ENCODE data around the gene CCDC88B.
A peak's percentile ranks its signal among the peaks of the same experiment; 100 is the strongest.

The CCDC88B gene

DNA sequence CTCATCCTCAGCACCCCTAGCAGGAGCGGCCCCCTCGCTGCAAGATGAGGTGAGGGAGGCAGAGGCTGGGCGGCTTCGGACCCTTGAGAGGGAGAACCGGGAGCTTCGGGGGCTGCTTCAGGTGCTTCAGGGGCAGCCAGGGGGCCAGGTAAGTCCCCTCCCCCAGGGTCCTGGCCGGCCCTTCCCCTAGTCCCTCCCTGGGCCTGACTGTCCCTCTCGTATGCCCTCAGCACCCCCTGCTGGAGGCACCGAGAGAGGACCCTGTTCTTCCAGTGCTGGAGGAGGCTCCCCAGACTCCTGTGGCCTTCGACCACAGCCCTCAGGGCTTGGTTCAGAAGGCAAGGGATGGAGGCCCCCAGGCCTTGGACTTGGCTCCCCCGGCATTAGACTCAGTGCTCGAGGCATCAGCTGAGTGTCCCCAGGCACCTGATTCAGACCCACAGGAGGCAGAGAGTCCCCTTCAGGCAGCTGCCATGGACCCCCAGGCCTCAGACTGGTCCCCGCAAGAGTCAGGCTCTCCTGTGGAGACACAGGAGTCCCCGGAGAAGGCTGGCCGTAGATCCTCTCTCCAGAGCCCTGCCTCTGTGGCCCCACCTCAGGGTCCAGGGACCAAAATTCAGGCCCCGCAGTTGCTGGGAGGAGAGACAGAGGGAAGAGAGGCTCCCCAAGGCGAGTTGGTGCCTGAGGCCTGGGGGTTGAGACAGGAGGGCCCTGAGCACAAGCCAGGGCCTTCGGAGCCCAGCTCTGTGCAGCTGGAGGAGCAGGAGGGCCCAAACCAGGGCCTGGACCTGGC lies 4.0 kb downstream of the CCDC88B start:
- no peak for DNase-seq

DNA sequence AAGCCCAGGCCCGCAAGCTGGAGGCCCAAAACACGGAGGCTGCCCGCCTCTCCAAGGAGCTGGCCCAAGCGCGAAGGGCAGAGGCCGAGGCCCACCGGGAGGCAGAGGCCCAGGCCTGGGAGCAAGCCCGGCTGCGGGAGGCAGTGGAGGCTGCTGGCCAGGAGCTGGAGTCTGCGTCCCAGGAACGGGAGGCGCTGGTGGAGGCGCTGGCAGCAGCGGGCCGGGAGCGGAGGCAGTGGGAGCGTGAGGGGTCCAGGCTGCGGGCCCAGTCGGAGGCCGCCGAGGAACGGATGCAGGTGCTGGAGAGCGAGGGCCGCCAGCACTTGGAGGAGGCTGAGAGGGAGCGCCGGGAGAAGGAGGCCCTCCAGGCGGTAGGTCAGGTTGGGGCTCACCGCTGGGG lies 4.8 kb downstream of the CCDC88B start:
- no peak for DNase-seq

- DNase-seq: no peak
These were observed 7.3 kb downstream of the CCDC88B start for GRCh38 chr11:64347193-64347867.

DNA sequence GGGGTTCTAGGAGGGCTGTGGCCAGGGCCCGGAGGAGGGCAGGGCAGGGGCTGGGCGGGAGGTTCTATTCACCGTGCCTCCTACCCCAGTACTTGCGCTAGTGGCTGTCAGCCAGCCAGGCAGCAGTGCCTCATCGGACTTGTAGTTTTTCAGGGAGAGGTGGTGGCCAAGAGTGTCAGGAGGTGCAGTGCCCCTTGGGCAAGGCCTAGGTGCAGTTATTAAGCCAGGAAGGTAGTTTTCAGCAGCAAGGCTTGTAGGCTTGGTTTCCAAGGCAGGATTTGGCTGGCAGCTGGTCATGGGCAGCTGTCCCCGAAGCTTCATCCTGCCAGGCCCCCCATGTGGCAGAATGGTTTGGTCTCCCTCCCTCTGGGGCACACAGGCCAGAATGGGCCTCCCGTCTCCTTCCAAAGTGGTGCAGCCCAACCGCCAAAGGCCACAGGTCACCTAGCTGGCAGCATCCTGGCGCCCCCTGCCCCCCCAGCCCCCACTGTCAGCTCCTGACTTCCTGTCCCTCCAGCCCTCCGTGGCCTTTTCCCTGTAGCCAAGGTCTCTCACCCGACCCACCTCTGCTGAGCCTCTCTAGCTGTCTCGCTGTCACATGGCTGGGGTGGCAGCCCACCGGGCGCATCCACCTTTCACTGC lies 8.5 kb downstream of the CCDC88B start:
- DNase-seq: no peak

GRCh38 chr11:64349025-64349387 lies 9.0 kb downstream of the CCDC88B start:
- DNase-seq: no peak

DNA sequence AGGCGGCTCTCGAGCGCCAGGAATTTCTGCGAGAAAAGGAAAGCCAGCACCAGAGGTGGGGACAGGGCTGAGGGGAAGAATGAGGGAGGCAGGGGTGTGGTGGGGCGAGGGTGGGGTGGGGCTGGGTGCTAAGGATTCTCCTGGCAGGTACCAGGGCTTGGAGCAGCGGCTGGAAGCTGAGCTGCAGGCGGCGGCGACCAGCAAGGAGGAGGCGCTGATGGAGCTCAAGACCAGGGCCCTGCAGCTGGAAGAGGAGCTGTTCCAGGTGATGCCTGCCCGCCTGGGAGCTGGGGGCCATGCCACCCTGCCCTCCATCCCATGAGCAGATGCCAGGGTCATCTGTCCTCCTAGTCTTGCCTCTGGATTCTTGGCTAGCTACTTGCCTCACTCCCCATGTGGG lies 9.4 kb downstream of the CCDC88B start:
- no peak for DNase-seq

- DNase-seq: no peak
These were observed 11.2 kb downstream of the CCDC88B start for GRCh38 chr11:64351136-64351631.

GRCh38 chr11:64352099-64352994 lies 12.3 kb downstream of the CCDC88B start:
- DNase-seq: no peak

DNA sequence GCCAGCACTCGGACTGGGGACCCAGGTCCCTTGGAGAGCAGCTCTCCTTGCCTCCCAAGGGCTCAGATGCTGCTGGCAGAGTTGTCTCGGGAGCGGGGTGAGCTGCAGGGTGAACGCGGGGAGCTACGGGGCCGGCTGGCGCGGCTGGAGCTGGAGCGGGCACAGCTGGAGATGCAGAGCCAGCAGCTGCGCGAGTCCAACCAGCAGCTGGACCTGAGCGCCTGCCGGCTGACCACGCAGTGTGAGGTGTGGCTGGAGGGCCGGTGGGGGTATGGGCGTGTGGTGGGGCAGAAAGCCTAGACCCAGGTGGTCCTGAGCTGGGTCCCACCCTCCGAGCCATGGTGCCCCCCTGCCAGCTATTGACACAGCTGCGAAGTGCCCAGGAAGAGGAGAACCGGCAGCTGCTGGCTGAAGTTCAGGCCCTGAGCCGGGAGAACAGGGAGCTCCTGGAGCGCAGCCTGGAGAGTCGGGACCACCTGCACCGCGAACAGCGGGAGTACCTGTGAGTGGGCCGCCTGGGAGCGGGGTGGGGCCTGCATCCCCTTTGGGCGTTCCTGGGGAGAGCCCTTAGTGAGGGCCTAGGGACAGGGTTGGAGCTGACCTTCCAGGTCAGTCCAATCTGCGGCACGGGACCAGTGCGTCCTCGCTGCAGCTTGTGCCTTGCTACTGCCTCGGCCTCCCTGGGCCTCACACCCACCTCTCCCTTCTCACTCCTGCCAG lies 13.2 kb downstream of the CCDC88B start:
- no peak for DNase-seq

- no peak for DNase-seq
These were observed 13.9 kb downstream of the CCDC88B start for GRCh38 chr11:64353715-64354506.

GRCh38 chr11:64355078-64355940 lies 15.3 kb downstream of the CCDC88B start:
- DNase-seq: peak; percentile 60 to 68

DNA sequence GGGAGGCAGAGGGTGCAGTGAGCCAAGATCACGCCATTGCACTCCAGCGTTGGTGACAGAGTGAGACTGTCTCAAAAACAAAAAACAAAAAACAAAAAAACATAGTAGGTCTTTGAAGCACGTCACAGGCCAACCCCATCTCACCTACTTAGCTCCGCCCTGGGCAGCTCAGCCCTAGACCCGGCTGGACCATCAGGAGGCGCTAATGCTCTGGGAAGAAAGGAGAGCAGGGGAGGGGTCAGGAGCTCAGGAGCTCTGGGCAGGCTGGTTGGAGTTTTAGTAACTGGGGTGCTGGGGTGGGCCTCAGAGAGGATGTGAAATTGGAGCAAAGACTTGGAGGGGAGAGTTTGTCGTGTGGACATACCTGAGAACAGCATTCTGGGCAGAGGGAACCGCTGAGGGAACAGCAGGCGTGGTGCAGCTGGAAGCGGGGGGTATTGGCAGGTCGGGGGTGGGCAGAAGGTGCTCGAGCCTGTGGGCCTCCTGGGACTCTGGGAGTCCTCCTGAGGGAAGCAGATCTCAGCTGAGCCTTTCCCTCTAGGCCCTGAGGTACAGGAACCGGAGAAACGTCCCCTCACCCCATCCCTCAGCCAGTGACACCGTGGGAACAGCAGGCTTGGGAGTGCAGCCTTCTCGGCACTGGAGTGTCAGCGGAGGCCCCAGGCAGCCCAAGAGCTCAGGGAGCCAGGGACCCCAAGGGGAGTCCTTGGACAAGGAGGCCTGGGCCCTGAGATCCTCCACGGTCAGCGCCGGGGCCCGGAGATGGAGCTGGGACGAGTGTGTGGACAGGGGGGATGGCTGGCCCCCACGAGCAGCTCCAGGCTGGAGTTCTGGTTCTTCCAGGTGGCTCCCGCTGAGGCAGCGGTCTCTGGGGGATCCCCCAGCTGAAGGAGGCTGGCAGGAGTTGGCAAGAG lies 16.8 kb downstream of the CCDC88B start:
- peak; percentile 34 to 44 for DNase-seq

- no peak for DNase-seq
These were observed 17.4 kb downstream of the CCDC88B start for GRCh38 chr11:64357446-64357845.

- DNase-seq: no peak
These were observed 18.0 kb downstream of the CCDC88B start for GRCh38 chr11:64357904-64358535.

DNA sequence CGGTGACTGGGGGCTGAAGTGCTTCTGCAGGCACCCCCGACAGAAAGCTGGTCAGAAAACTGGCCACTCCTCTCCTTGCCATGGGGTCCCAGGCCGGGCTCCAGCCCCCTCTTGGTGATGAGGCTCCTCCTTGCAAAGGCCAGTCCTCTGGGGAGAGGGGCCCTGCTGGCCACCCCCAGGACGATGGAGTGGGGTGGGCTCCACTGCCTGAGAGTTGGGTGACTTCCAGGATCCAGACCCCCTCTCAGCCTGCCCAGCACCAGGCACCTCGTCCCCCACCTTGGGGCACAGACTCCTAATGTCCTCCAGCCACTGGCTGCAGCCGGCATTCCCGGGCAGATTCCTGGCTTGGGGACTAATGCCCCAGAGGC lies 18.5 kb downstream of the CCDC88B start:
- no peak for DNase-seq

GRCh38 chr11:64358907-64359711 lies 19.1 kb downstream of the CCDC88B start, which contains the start of gene RPS6KA4:
RPS6KA4 (plus strand) TSS chr11:64359162; CDS start chr11:64359236, 74 bp downstream.
- peak; percentile 57 to 65 for DNase-seq

- no peak for DNase-seq
These were observed 19.9 kb downstream of the CCDC88B start for GRCh38 chr11:64359712-64360445.

Data from inflammatory macrophage treated with lipopolysaccharide for 1 hour (primary cell).